Thyroid gland (tissue), 4 donors: Measurements from ENCODE around the gene COMTD1. TPM values are rescaled to one million over a fixed set of nuclear protein-coding genes. Genes with fewer than 3 reads are reported as not detected.

ENCODE experiments used
- DNase-seq, 2 donors: peaks; one replicate each; pipeline ENCODE4 v3.0.0-alpha.2; 2019
- H3K27ac ChIP-seq, 3 donors: fragments of 200-600 bp; sonication (generic); 1 replicate in 2 of 3; 2 replicates in 1 of 3; pipeline ENCODE4 v1.5.1; 2016 to 2019; ENCODE audit warnings: mild to moderate bottlenecking in 1 of 3, moderate library complexity in 1 of 3
- H3K27me3 ChIP-seq: fragments of 200-600 bp; sonication (generic); one replicate; pipeline ENCODE4 v1.5.1; 2019
- H3K36me3 ChIP-seq, 2 donors: fragments of 200-600 bp; sonication (generic); one replicate each; pipeline ENCODE4 v1.5.1; 2016 to 2019
- H3K4me1 ChIP-seq, 2 donors: fragments of 200-600 bp; sonication (generic); one replicate each; pipeline ENCODE4 v1.5.1; 2017 to 2019
- H3K4me3 ChIP-seq, 3 donors: fragments of 200-600 bp; sonication (generic); replicated peaks in 1 of 3; 1 replicate in 2 of 3; 2 replicates in 1 of 3; pipeline ENCODE4 v1.5.1; 2016; ENCODE audit warnings: mild to moderate bottlenecking in 1 of 3
- H3K9me3 ChIP-seq: fragments of 200-600 bp; sonication (generic); one replicate; pipeline ENCODE4 v1.5.1; 2017
- POLR2A ChIP-seq, 2 donors: fragments of 450-650 bp; IDR thresholded peaks; one replicate each; pipeline ENCODE4 v1.6.1; 2017; ENCODE audit warnings: antibody characterized with exemption in 2 of 2, mild to moderate bottlenecking in 2 of 2, moderate library complexity in 1 of 2
- WGBS, 2 donors: methylation state at CpG; one replicate each; pipeline ENCODE4 v1.1.5; 2017; 5-methylcytosine and 5-hydroxymethylcytosine counted together
- intact Hi-C: fragments of 100-400 bp; cut with DNase I; formaldehyde crosslinking; loops from one replicate; pipeline ENCODE4 v1.15.1; 2023
- total RNA-seq, 4 donors: library from RNA; depleted of rRNA; stranded (reverse); fragments of >200 nt; gene quantifications; one replicate each; pipeline ENCODE4 v1.2.3, GENCODE V29; 2016
- TF ChIP-seq, protein P1 (sequence below), 6 experiments: fragments of 200-600 bp in 3 of 6; fragments of 450-650 bp in 3 of 6; sonication (generic) in 3 of 6; IDR thresholded peaks; one replicate each; pipeline ENCODE4 v1.5.1; 2016 to 2019; ENCODE audit warnings: antibody characterized with exemption in 6 of 6, mild to moderate bottlenecking in 2 of 6, inconsistent platforms in 1 of 6, moderate library complexity in 1 of 6

Gene COMTD1
- total RNA-seq, 4 donors from 2014 or later, result 43.4 to 74.0 (median 68.7) TPM

- WGBS, 2 donors, result 4 to 8% methylated on average over 16 to 20 of the region's 48 CpGs
- DNase-seq, result peak; percentile 95 to 96
- Histone ChIP-seq H3K9me3 (no peaks in the 10 kb centered on the region), H3K27ac (peak overlapping the region; percentile 68 to 74 (median 72)), H3K4me3 (peak overlapping the region; percentile 62 to 86 (median 73)), H3K4me1 (peaks cover 19 to 20% of the 10 kb centered on the region in 2 donors), H3K36me3 (peaks cover 0 to 21% of the 10 kb centered on the region in 2 donors), H3K27me3 (no peaks in the 10 kb centered on the region)
- peak in 1 of 2 donors; percentile 66 for TF ChIP-seq POLR2A (IDR thresholded peaks at IDR 0.05)
- TF ChIP-seq, protein P1, sequence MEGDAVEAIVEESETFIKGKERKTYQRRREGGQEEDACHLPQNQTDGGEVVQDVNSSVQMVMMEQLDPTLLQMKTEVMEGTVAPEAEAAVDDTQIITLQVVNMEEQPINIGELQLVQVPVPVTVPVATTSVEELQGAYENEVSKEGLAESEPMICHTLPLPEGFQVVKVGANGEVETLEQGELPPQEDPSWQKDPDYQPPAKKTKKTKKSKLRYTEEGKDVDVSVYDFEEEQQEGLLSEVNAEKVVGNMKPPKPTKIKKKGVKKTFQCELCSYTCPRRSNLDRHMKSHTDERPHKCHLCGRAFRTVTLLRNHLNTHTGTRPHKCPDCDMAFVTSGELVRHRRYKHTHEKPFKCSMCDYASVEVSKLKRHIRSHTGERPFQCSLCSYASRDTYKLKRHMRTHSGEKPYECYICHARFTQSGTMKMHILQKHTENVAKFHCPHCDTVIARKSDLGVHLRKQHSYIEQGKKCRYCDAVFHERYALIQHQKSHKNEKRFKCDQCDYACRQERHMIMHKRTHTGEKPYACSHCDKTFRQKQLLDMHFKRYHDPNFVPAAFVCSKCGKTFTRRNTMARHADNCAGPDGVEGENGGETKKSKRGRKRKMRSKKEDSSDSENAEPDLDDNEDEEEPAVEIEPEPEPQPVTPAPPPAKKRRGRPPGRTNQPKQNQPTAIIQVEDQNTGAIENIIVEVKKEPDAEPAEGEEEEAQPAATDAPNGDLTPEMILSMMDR (IDR thresholded peaks at IDR 0.05), result no peak
- intact Hi-C loops, result loop anchor here (10.0 kb wide), 2 partner anchors 409 to 989 kb away; partner anchors contain the start of gene KAT6B
Observed at GRCh38 chr10:75234017-75234682, 1.6 kb downstream of the COMTD1 start.

- intact Hi-C loops, result loop anchor here (10.0 kb wide), 2 partner anchors 409 to 989 kb away; partner anchors contain the start of gene KAT6B
- peak in 1 of 2 donors; percentile 13 for DNase-seq
- peaks cover 0 to 21% of the 10 kb centered on the region in 2 donors for H3K36me3 ChIP-seq
- 50 to 62% methylated on average over 10 to 12 of the region's 14 CpGs for WGBS, 2 donors
- no peaks in the 10 kb centered on the region for H3K27me3 ChIP-seq
- TF ChIP-seq, protein P1 (IDR thresholded peaks at IDR 0.05), result no peak
- no peak for TF ChIP-seq POLR2A (IDR thresholded peaks at IDR 0.05)
- H3K27ac ChIP-seq, result peak overlapping the region; percentile 53 to 72 (median 68)
- H3K4me1 ChIP-seq, result peaks cover 24 to 25% of the 10 kb centered on the region in 2 donors
- H3K9me3 ChIP-seq, result no peaks in the 10 kb centered on the region
- peak overlapping the region in 1 of 3 donors; percentile 86 for H3K4me3 ChIP-seq
Observed at GRCh38 chr10:75233444-75234016, 2.2 kb downstream of the COMTD1 start.

DNA sequence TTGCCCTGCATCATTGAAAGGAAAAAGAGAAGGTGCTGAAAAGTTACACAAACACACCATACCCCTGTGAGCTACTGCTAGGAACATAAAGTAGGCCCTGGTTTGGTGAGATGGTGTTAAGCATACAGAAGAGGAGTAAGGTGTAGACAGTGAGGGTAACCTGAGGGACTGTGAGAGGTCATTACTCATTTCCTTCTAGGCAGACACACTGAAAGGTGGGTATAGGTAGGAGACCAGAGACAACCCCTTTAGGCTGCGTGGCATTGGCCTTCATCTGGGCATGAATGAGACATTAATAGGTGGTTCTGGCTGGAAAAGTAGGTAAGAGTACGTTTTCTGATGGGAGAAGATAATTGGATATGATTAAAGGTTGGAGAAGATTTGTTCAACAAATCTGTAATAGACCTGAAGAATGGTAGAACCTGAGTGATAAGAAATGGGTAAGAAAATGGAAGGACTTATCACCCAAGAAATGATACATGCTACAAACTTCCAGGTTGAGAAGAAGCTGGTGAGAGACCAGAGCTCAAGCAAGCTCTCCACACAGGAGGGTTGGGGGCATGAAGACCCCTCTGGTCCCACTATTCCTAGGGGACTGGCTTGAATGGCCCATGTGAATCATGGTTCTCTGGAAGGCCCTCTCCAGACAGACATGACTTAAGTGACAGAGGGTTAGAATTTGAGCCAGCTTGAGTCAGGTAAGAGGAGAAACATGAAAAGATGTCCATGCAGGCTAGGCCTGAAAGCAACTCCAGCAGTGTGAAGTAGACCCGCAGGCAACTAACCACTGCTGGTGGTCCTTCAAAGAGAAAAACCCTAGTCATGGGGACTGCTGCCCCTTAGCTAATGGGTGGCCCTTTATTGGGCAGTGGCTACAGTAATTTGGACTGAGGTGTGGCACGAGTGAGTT lies 3.8 kb downstream of the COMTD1 start:
- DNase-seq, result no peak
- TF ChIP-seq, protein P1 (IDR thresholded peaks at IDR 0.05), result no peak
- TF ChIP-seq POLR2A (IDR thresholded peaks at IDR 0.05), result no peak
- intact Hi-C loops, result loop anchor here (10.0 kb wide), 2 partner anchors 407 to 987 kb away; partner anchors contain the start of gene KAT6B

GRCh38 chr10:75230600-75231038 lies 5.1 kb downstream of the COMTD1 start:
- Histone ChIP-seq H3K27ac (peak overlapping the region; percentile 41 to 98 (median 97)), H3K27me3 (no peaks in the 10 kb centered on the region), H3K4me1 (peaks cover 50 to 54% of the 10 kb centered on the region in 2 donors), H3K9me3 (no peaks in the 10 kb centered on the region), H3K4me3 (no peak overlapping the region), H3K36me3 (peaks cover 0 to 21% of the 10 kb centered on the region in 2 donors)
- intact Hi-C loops, result loop anchor here (10.0 kb wide), 2 partner anchors 406 to 986 kb away; partner anchors contain the start of gene KAT6B
- 24 to 26% methylated on average over 5 of the region's 5 CpGs for WGBS, 2 donors
- TF ChIP-seq, protein P1 (IDR thresholded peaks at IDR 0.05), result peak; percentile 86 to 93 (median 88)
- TF ChIP-seq POLR2A (IDR thresholded peaks at IDR 0.05), result no peak
- peak; percentile 93 to 96 for DNase-seq

More for the DNA sequence above, 3.8 kb downstream of the COMTD1 start:
- Histone ChIP-seq H3K4me1 (peaks cover 38 to 41% of the 10 kb centered on the region in 2 donors), H3K36me3 (peaks cover 0 to 21% of the 10 kb centered on the region in 2 donors), H3K27me3 (no peaks in the 10 kb centered on the region), H3K4me3 (no peak overlapping the region), H3K9me3 (no peaks in the 10 kb centered on the region), H3K27ac (peak overlapping the region in 1 of 3 donors; percentile 31)
- WGBS, 2 donors, result 95 to 97% methylated on average over 4 of the region's 4 CpGs
